H9 (cell line): ENCODE measurements around the gene PLCH1. TPM values are rescaled to one million over a fixed set of nuclear protein-coding genes. Genes with fewer than 3 reads are reported as not detected.

Source experiments
- DNase-seq: peaks from one replicate; pipeline ENCODE4 v3.0.0-alpha.2; 2017
- H2AFZ ChIP-seq: one replicate; pipeline ENCODE4 v1.6.1; 2013; ENCODE audit warnings: mild to moderate bottlenecking, low read length, control low read depth, moderate library complexity
- H2AK5ac ChIP-seq: 2 replicates; pipeline ENCODE4 v1.6.1; 2013; ENCODE audit warnings: low read length, control low read depth, mixed read lengths; ENCODE audit not compliant: insufficient read length
- H2BK120ac ChIP-seq: one replicate; pipeline ENCODE4 v1.6.1; 2013; ENCODE audit warnings: low read depth, mild to moderate bottlenecking, low read length, control low read depth, inconsistent platforms; ENCODE audit not compliant: poor library complexity, severe bottlenecking
- H2BK12ac ChIP-seq: 2 replicates; pipeline ENCODE4 v1.6.1; 2013; ENCODE audit warnings: low read length, control low read depth, mixed read lengths, low read depth; ENCODE audit not compliant: insufficient read length
- H2BK15ac ChIP-seq: 2 replicates; pipeline ENCODE4 v1.6.1; 2013; ENCODE audit warnings: low read depth, low read length, control low read depth
- H2BK20ac ChIP-seq: one replicate; pipeline ENCODE4 v1.6.1; 2013; ENCODE audit warnings: low read depth, mild to moderate bottlenecking, low read length, control low read depth, inconsistent platforms; ENCODE audit not compliant: poor library complexity, severe bottlenecking
- H2BK5ac ChIP-seq: 2 replicates; pipeline ENCODE4 v1.6.1; 2013; ENCODE audit warnings: low read length, control low read depth, mixed read lengths; ENCODE audit not compliant: insufficient read length
- H3K14ac ChIP-seq: 2 replicates; pipeline ENCODE4 v1.6.1; 2013; ENCODE audit warnings: low read length, control low read depth; ENCODE audit not compliant: insufficient read depth
- H3K18ac ChIP-seq: 2 replicates; pipeline ENCODE4 v1.6.1; 2013; ENCODE audit warnings: low read depth, mild to moderate bottlenecking, mixed read lengths, low read length, control low read depth; ENCODE audit not compliant: insufficient read length
- H3K23ac ChIP-seq: 2 replicates; pipeline ENCODE4 v1.6.1; 2013; ENCODE audit warnings: low read length, control low read depth, mixed read lengths, low read depth; ENCODE audit not compliant: insufficient read length
- H3K23me2 ChIP-seq: 2 replicates; pipeline ENCODE4 v1.6.1; 2013; ENCODE audit warnings: low read depth, mild to moderate bottlenecking, mixed read lengths, low read length, control low read depth; ENCODE audit not compliant: insufficient read length, poor library complexity, severe bottlenecking
- H3K27ac ChIP-seq: 2 replicates; pipeline ENCODE4 v1.5.1; 2013; ENCODE audit warnings: low read length, control low read depth, mixed read lengths, low read depth; ENCODE audit not compliant: insufficient read length
- H3K27me3 ChIP-seq: 2 replicates; pipeline ENCODE4 v1.6.1; 2013; ENCODE audit warnings: low read length, control low read depth, inconsistent platforms; ENCODE audit not compliant: insufficient read depth
- H3K4ac ChIP-seq: 2 replicates; pipeline ENCODE4 v1.6.1; 2013; ENCODE audit warnings: low read depth, mild to moderate bottlenecking, control low read depth, inconsistent platforms, low read length, moderate library complexity
- H3K4me1 ChIP-seq: 2 replicates; pipeline ENCODE4 v1.6.1; 2013; ENCODE audit warnings: low read length, control low read depth, inconsistent platforms; ENCODE audit not compliant: insufficient read depth
- H3K4me2 ChIP-seq: 2 replicates; pipeline ENCODE4 v1.6.1; 2013; ENCODE audit warnings: low read length, control low read depth, mixed read lengths; ENCODE audit not compliant: insufficient read length, insufficient read depth
- H3K56ac ChIP-seq: 2 replicates; pipeline ENCODE4 v1.6.1; 2013; ENCODE audit warnings: low read depth, mild to moderate bottlenecking, mixed read lengths, low read length, control low read depth; ENCODE audit not compliant: insufficient read length
- H3K79me1 ChIP-seq: 2 replicates; pipeline ENCODE4 v1.6.1; 2013; ENCODE audit warnings: low read depth, mild to moderate bottlenecking, moderate library complexity, low read length, control low read depth, inconsistent platforms; ENCODE audit not compliant: insufficient read depth, poor library complexity, severe bottlenecking
- H3K79me2 ChIP-seq: 2 replicates; pipeline ENCODE4 v1.6.1; 2013; ENCODE audit warnings: low read length, control low read depth, inconsistent platforms; ENCODE audit not compliant: insufficient read depth
- H3K9ac ChIP-seq: 2 replicates; pipeline ENCODE4 v1.6.1; 2013; ENCODE audit warnings: low read length, control low read depth, mixed read lengths; ENCODE audit not compliant: insufficient read length; ENCODE audit errors: extremely low read depth
- H3K9me3 ChIP-seq: one replicate; pipeline ENCODE4 v1.6.1; 2013; ENCODE audit warnings: low read depth, low read length, inconsistent platforms; ENCODE audit not compliant: control insufficient read depth
- H3T11ph ChIP-seq: one replicate; pipeline ENCODE4 v1.6.1; 2013; ENCODE audit warnings: mild to moderate bottlenecking, low read length, control low read depth, inconsistent platforms
- H4K20me1 ChIP-seq: one replicate; pipeline ENCODE4 v1.6.1; 2013; ENCODE audit not compliant: control insufficient read depth, insufficient read length, insufficient read depth
- H4K5ac ChIP-seq: 2 replicates; pipeline ENCODE4 v1.6.1; 2013; ENCODE audit warnings: low read depth, mild to moderate bottlenecking, mixed read lengths, low read length, control low read depth; ENCODE audit not compliant: insufficient read length
- H4K8ac ChIP-seq: replicated peaks from 2 replicates; pipeline ENCODE4 v1.6.1; 2013; ENCODE audit warnings: low read length, control low read depth, mixed read lengths, low read depth; ENCODE audit not compliant: insufficient read length
- H4K91ac ChIP-seq: 2 replicates; pipeline ENCODE4 v1.6.1; 2013; ENCODE audit warnings: low read depth, mild to moderate bottlenecking, moderate library complexity, mixed read lengths, low read length, control low read depth; ENCODE audit not compliant: insufficient read length
- H3K27ac Mint-ChIP-seq, 3 experiments: 2 replicates in 2 of 3; 3 replicates in 1 of 3; pipeline ENCODE4 v1.8.0; 2020 to 2021; ENCODE audit warnings: mixed read lengths in 3 of 3, mild to moderate bottlenecking in 1 of 3, moderate library complexity in 1 of 3
- H3K27me3 Mint-ChIP-seq: 2 replicates; pipeline ENCODE4 v1.8.0; 2021; ENCODE audit warnings: low read depth, mild to moderate bottlenecking, moderate library complexity, mixed read lengths
- H3K36me3 Mint-ChIP-seq, 3 experiments: 2 replicates in 2 of 3; 3 replicates in 1 of 3; pipeline ENCODE4 v1.8.0; 2020 to 2021; ENCODE audit warnings: low read depth in 3 of 3, mixed read lengths in 3 of 3; ENCODE audit not compliant: insufficient read depth in 1 of 3
- H3K4me1 Mint-ChIP-seq, 2 experiments: 2 replicates each; pipeline ENCODE4 v1.8.0; 2020; ENCODE audit warnings: mixed read lengths in 2 of 2
- H3K4me3 Mint-ChIP-seq, 2 experiments: 2 replicates in 1 of 2; 3 replicates in 1 of 2; pipeline ENCODE4 v1.8.0; 2020 to 2021; ENCODE audit warnings: mild to moderate bottlenecking in 2 of 2, mixed read lengths in 2 of 2, moderate library complexity in 1 of 2
- H3K9me3 Mint-ChIP-seq, 2 experiments: 2 replicates in 1 of 2; 3 replicates in 1 of 2; pipeline ENCODE4 v1.8.0; 2020; ENCODE audit warnings: mild to moderate bottlenecking in 2 of 2, mixed read lengths in 2 of 2, moderate library complexity in 1 of 2
- WGBS: extraction: QIAGEN DNeasy Blood & Tissue Kit; methylation state at CpG from one replicate; pipeline ENCODE4 v1.1.7; 2013; ENCODE audit warnings: missing lambda C conversion rate, low lambda C conversion rate, mixed read lengths; ENCODE audit not compliant: insufficient read length; ENCODE audit errors: extremely low coverage; 5-methylcytosine and 5-hydroxymethylcytosine counted together
- total RNA-seq: library from RNA; stranded (reverse); gene quantifications from 2 replicates; pipeline ENCODE4 v1.2.1, GENCODE V29; 2021
- TF ChIP-seq, protein P1 (sequence below): fragments of 200-600 bp; sonication (generic); conservative IDR thresholded peaks from 3 replicates; pipeline ENCODE4 v1.8.0; 2021; ENCODE audit warnings: antibody characterized with exemption, mild to moderate bottlenecking

The PLCH1 gene
- total RNA-seq, 1 experiment from 2014 or later: 19.0 TPM

DNA sequence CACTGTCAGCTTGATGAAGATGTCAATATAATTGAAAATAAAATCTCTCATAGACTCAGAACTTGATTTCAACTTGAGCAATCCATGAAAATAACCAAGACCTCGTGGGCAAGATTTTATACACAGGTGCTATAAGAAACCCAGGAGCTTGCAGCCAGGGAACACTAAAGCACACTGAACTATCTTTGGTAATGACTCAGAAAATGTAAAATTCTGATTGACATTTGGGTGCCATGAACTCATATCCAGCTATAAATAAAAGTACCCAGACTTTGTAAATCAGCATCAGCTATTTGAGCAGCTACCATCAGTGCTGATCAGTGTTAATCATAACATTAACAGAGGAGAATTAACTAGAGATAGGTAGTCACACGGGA is 61.5 kb downstream of the PLCH1 start:
- no peaks in the 10 kb centered on the region for H3K9me3 ChIP-seq
- no peaks in the 10 kb centered on the region for H3K79me1 ChIP-seq
- H4K20me1 ChIP-seq: no peaks in the 10 kb centered on the region
- no peak overlapping the region for H3K18ac ChIP-seq
- no peak overlapping the region for H4K8ac ChIP-seq
- no peak overlapping the region for H3K56ac ChIP-seq
- no peaks in the 10 kb centered on the region for H3K36me3 Mint-ChIP-seq
- no peak overlapping the region for H3T11ph ChIP-seq
- H3K23ac ChIP-seq: no peak overlapping the region
- H3K14ac ChIP-seq: no peak overlapping the region
- H3K27ac Mint-ChIP-seq: no peak overlapping the region
- no peaks in the 10 kb centered on the region for H3K27me3 ChIP-seq
- no peak overlapping the region for H3K27ac ChIP-seq
- H3K23me2 ChIP-seq: no peaks in the 10 kb centered on the region
- peaks cover 13 to 18% of the 10 kb centered on the region in 2 experiments for H3K4me1 Mint-ChIP-seq
- no peak overlapping the region for H3K4me2 ChIP-seq
- H3K79me2 ChIP-seq: no peaks in the 10 kb centered on the region
- no peaks in the 10 kb centered on the region for H3K27me3 Mint-ChIP-seq
- H3K9ac ChIP-seq: no peak overlapping the region
- H2BK12ac ChIP-seq: no peak overlapping the region
- no peak overlapping the region for H4K5ac ChIP-seq
- H2BK120ac ChIP-seq: no peak overlapping the region
- no peak overlapping the region for H3K4ac ChIP-seq
- H3K4me3 Mint-ChIP-seq: no peak overlapping the region
- no peaks in the 10 kb centered on the region for H3K9me3 Mint-ChIP-seq
- no peak overlapping the region for H2AK5ac ChIP-seq
- no peak overlapping the region for H2BK5ac ChIP-seq
- WGBS: no CpG with 5 or more reads among the region's 2 CpGs
- no peak overlapping the region for H2AFZ ChIP-seq
- TF ChIP-seq, protein P1, sequence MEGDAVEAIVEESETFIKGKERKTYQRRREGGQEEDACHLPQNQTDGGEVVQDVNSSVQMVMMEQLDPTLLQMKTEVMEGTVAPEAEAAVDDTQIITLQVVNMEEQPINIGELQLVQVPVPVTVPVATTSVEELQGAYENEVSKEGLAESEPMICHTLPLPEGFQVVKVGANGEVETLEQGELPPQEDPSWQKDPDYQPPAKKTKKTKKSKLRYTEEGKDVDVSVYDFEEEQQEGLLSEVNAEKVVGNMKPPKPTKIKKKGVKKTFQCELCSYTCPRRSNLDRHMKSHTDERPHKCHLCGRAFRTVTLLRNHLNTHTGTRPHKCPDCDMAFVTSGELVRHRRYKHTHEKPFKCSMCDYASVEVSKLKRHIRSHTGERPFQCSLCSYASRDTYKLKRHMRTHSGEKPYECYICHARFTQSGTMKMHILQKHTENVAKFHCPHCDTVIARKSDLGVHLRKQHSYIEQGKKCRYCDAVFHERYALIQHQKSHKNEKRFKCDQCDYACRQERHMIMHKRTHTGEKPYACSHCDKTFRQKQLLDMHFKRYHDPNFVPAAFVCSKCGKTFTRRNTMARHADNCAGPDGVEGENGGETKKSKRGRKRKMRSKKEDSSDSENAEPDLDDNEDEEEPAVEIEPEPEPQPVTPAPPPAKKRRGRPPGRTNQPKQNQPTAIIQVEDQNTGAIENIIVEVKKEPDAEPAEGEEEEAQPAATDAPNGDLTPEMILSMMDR: no peak
- no peak overlapping the region for H4K91ac ChIP-seq
- no peak overlapping the region for H2BK15ac ChIP-seq
- no peaks in the 10 kb centered on the region for H3K4me1 ChIP-seq
- H2BK20ac ChIP-seq: no peak overlapping the region
- DNase-seq: no peak
